SU-DHL-6 (cell line): Measurements from ENCODE around the gene RND3.

Source experiments
- CTCF ChIP-seq: fragments of 200-600 bp; sonication (generic); IDR thresholded peaks from one replicate; pipeline ENCODE4 v1.5.1; 2017; ENCODE audit warnings: antibody characterized with exemption, mild to moderate bottlenecking, low read length, moderate library complexity; ENCODE audit not compliant: insufficient read depth, poor library complexity, severe bottlenecking
- EZH2phosphoT487 ChIP-seq: fragments of 200-600 bp; sonication (generic), shearing (Covaris generic); conservative IDR thresholded peaks from 2 replicates; pipeline ENCODE4 v1.6.1; 2018; ENCODE audit warnings: mild to moderate bottlenecking, antibody characterized with exemption, low read length, moderate library complexity, mixed read lengths

DNA sequence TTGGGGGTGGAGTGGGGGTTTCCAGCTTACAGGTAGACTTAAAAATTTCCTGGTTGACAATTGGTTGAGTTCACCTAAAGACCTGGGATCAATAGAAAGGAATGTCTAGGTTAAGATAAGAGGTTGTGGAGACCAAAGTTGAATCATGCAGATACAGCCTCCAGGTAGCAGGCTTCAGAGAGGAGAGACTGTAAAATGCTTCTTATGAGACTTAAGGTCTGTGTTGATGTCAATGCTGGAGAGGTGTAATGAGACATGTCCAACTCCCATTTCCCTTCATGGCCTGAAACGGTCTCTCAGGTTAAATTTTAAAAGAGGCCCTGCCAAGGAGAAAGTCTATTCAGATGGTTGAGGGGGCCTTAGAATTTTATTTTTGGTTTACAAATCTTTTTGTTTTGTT, 38.5 kb upstream of the RND3 start:
- TF ChIP-seq CTCF (no peak), EZH2phosphoT487 (no peak)
